OCI-LY7 (cell line): Measurements from ENCODE around the gene MKI67. TPM values are rescaled to one million over a fixed set of nuclear protein-coding genes. Genes with fewer than 3 reads are reported as not detected.
A peak's percentile ranks its signal among the peaks of the same experiment; 100 is the strongest.

Experiments used
- BruUV-seq: library from RNA; stranded (reverse); fragments of 400-500 nt; replicated peaks from 2 replicates; lab custom pipeline; 2021; lab: Mats Ljungman, UMichigan
- CTCF ChIA-PET: fragments of 300-600 bp; sonication (Branson Sonifier 250); formaldehyde crosslinking; loops from one replicate; lab custom pipeline; 2022; ENCODE audit warnings: antibody characterized with exemption; ENCODE audit not compliant: unreplicated experiment; lab: Charles Lee
- POLR2A ChIA-PET: fragments of 300-600 bp; sonication (Branson Sonifier 250); formaldehyde crosslinking; loops from one replicate; lab custom pipeline; 2022; ENCODE audit warnings: antibody characterized with exemption; lab: Charles Lee
- DNase-seq: peaks from one replicate; pipeline ENCODE4 v3.0.0-alpha.2; 2015; ENCODE audit warnings: low spot score
- H2AFZ ChIP-seq: fragments of 200-600 bp; sonication (generic), shearing (Covaris generic); 2 replicates; pipeline ENCODE4 v1.6.1; 2014; ENCODE audit warnings: mild to moderate bottlenecking, antibody characterized with exemption, low read length, moderate library complexity
- H3K27ac ChIP-seq: fragments of 200-600 bp; sonication (generic); 2 replicates; pipeline ENCODE4 v1.5.1; 2014; ENCODE audit warnings: mixed run types, low read depth, mild to moderate bottlenecking, moderate library complexity, low read length, inconsistent platforms; ENCODE audit not compliant: poor library complexity, severe bottlenecking
- H3K36me3 ChIP-seq: fragments of 200-600 bp; sonication (generic); 2 replicates; pipeline ENCODE4 v1.6.1; 2014; ENCODE audit warnings: mild to moderate bottlenecking, antibody characterized with exemption, low read length, moderate library complexity, mixed read lengths; ENCODE audit not compliant: insufficient read depth
- H3K4me1 ChIP-seq: fragments of 200-600 bp; sonication (generic); 2 replicates; pipeline ENCODE4 v1.5.1; 2014; ENCODE audit warnings: mild to moderate bottlenecking, low read length; ENCODE audit not compliant: insufficient read depth, poor library complexity, severe bottlenecking
- H3K4me2 ChIP-seq: fragments of 200-600 bp; sonication (generic); 2 replicates; pipeline ENCODE4 v1.6.1; 2014; ENCODE audit warnings: mild to moderate bottlenecking, low read length
- H3K4me3 ChIP-seq: fragments of 200-600 bp; sonication (generic); 2 replicates; pipeline ENCODE4 v1.5.1; 2014; ENCODE audit warnings: mild to moderate bottlenecking, low read depth, low read length; ENCODE audit not compliant: poor library complexity, severe bottlenecking
- H3K79me2 ChIP-seq: fragments of 200-600 bp; sonication (generic); 2 replicates; pipeline ENCODE4 v1.6.1; 2016; ENCODE audit warnings: low read depth, mild to moderate bottlenecking, low read length, moderate library complexity, mixed read lengths; ENCODE audit not compliant: insufficient read depth
- H3K9me2 ChIP-seq: fragments of 200-600 bp; sonication (generic); 2 replicates; pipeline ENCODE4 v1.6.1; 2016; ENCODE audit warnings: mild to moderate bottlenecking, low read length, mixed read lengths; ENCODE audit not compliant: insufficient read depth
- H3K9me3 ChIP-seq: fragments of 200-600 bp; sonication (generic); 2 replicates; pipeline ENCODE4 v1.6.1; 2014; ENCODE audit warnings: mild to moderate bottlenecking, mixed run types, low read length, mixed read lengths
- H4K20me1 ChIP-seq: fragments of 200-600 bp; sonication (generic); 2 replicates; pipeline ENCODE4 v1.6.1; 2014; ENCODE audit warnings: mild to moderate bottlenecking, antibody characterized with exemption, low read length, moderate library complexity, mixed read lengths; ENCODE audit not compliant: insufficient read depth
- EZH2phosphoT487 ChIP-seq: fragments of 200-600 bp; sonication (generic); IDR thresholded peaks from 2 replicates; pipeline ENCODE4 v1.6.1; 2018; ENCODE audit warnings: low read depth, borderline replicate concordance, mild to moderate bottlenecking, mixed run types, antibody characterized with exemption, low read length, moderate library complexity, mixed read lengths
- intact Hi-C: fragments of 100-400 bp; cut with micrococcal nuclease; formaldehyde crosslinking; loops from one replicate; pipeline ENCODE4 v1.10.0; 2022; ENCODE audit not compliant: unreplicated experiment
- total RNA-seq, 2 experiments: library from RNA; depleted of rRNA in 1 of 2; stranded (reverse); fragments of >200 nt in 1 of 2; shearing (Covaris generic) in 1 of 2; gene quantifications; 2 replicates each; pipeline ENCODE4 v1.2.3, GENCODE V29; 2014 to 2022
- TF ChIP-seq, protein P1 (sequence below): fragments of 200-600 bp; sonication (generic); conservative IDR thresholded peaks from 2 replicates; pipeline ENCODE4 v1.5.1; 2014; ENCODE audit warnings: mild to moderate bottlenecking, antibody characterized with exemption, low read length, moderate library complexity, mixed read lengths

The MKI67 gene
- total RNA-seq, 2 experiments from 2014 or later: 139 to 192 TPM

DNA sequence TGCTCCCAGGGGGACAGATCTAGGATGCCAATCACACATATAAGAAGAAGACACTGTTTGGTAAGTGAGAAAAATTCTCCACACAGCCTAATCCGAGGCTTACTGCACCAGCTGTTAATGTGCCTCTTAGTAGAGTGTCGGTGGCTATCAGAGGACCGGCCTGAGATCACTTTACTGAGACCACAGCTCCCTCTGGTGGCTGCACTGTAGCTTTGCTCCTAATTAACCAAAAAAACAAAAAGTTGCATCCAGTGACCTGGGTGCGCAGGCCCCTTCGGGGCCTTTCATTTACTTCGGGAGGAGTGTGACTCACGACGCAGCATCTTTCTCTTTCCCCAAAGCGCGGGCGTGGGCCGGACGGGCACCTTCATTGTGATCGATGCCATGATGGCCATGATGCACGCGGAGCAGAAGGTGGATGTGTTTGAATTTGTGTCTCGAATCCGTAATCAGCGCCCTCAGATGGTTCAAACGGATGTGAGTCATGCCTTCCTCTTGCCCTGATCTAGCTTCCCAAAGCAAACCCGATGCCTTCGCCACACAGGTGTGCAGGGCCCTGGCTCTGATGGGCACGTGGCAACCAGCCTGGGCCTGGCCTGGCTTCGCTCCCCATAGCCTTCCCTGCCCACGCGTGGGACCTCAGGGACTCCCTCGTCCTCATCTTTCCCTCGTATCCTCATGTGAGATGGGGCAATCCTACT is 56.7 kb downstream of the MKI67 start:
- ChIA-PET CTCF (interaction anchor here (0.8 to 1.4 kb wide), 5 partner anchors 17 to 354 kb away, joined by 3 to 7 read pairs (median 5); no protein-coding TSS in a partner anchor), POLR2A (interaction anchor here (1.2 kb wide), 1 partner anchor 34 kb away, joined by 3 read pairs; no protein-coding TSS in a partner anchor)
- intact Hi-C loops: loop anchor here (1.0 to 2.0 kb wide), 4 partner anchors 34 to 354 kb away; no protein-coding TSS in a partner anchor
- H3K4me2 ChIP-seq: no peak overlapping the region
- no TSS peak for BruUV-seq
- no peak overlapping the region for H3K4me3 ChIP-seq
- H3K27ac ChIP-seq: no peak overlapping the region
- no peaks in the 10 kb centered on the region for H3K9me2 ChIP-seq
- TF ChIP-seq EZH2phosphoT487: no peak
- TF ChIP-seq, protein P1, sequence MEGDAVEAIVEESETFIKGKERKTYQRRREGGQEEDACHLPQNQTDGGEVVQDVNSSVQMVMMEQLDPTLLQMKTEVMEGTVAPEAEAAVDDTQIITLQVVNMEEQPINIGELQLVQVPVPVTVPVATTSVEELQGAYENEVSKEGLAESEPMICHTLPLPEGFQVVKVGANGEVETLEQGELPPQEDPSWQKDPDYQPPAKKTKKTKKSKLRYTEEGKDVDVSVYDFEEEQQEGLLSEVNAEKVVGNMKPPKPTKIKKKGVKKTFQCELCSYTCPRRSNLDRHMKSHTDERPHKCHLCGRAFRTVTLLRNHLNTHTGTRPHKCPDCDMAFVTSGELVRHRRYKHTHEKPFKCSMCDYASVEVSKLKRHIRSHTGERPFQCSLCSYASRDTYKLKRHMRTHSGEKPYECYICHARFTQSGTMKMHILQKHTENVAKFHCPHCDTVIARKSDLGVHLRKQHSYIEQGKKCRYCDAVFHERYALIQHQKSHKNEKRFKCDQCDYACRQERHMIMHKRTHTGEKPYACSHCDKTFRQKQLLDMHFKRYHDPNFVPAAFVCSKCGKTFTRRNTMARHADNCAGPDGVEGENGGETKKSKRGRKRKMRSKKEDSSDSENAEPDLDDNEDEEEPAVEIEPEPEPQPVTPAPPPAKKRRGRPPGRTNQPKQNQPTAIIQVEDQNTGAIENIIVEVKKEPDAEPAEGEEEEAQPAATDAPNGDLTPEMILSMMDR: peak; percentile 87
- H2AFZ ChIP-seq: no peak overlapping the region
- DNase-seq: peak; percentile 84
- peaks cover 7% of the 10 kb centered on the region for H4K20me1 ChIP-seq
- H3K9me3 ChIP-seq: no peaks in the 10 kb centered on the region
- no peaks in the 10 kb centered on the region for H3K79me2 ChIP-seq
- H3K36me3 ChIP-seq: peaks cover 23% of the 10 kb centered on the region
- peaks cover 25% of the 10 kb centered on the region for H3K4me1 ChIP-seq

DNA sequence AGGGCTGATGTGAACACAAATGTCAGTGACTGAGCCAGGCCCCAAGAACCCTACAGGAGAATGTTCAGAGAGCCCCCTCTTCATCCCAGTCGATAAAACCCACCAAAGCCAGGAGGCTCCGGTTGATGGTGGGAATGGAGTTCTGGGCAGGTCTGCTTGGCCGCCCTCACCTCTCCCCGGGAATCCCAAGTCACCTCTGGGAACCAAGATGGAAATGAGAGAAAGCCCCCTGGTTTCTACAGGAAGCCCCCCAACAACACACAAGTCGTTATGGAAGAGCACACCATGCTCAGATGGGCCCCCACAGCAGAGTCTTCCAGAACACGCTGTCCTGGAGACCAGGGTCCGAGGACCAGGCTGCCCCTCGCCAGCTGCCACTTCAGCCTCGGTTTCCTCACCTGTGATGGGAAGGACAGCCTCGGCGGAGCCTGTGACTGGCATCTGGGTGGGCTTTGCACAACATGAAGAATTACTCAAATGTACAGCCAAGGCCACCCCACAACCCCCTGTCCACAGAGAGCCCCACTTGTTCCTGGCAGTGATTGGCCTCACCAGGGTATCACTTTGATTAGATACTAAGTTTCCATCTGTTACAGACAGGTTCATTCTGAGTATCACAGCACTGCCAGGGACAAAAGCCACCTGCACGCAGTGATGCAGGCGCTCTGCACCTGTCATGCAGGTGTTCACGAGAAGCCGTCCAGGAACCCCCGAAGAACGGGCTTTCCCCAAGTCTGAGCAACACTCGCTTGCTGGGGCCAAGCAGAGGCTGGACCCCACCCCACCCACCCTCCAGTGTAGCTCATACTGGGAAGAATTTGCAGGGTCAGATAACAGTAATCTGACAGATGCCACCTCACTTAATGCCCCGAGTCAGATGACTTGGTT is 57.6 kb downstream of the MKI67 start:
- H3K9me2 ChIP-seq: no peaks in the 10 kb centered on the region
- no peaks in the 10 kb centered on the region for H3K9me3 ChIP-seq
- H3K4me3 ChIP-seq: no peak overlapping the region
- H4K20me1 ChIP-seq: peaks cover 15% of the 10 kb centered on the region
- no peaks in the 10 kb centered on the region for H3K79me2 ChIP-seq
- H3K4me2 ChIP-seq: peak overlapping the region; percentile 32; the same call in 1 of the 2 replicates
- intact Hi-C loops: loop anchor here (1.0 to 2.0 kb wide), 4 partner anchors 33 to 353 kb away; no protein-coding TSS in a partner anchor
- no TSS peak for BruUV-seq
- H3K36me3 ChIP-seq: peaks cover 18% of the 10 kb centered on the region
- H2AFZ ChIP-seq: no peak overlapping the region
- H3K4me1 ChIP-seq: peaks cover 34% of the 10 kb centered on the region
- POLR2A ChIA-PET: interaction anchor here (1.2 kb wide), 1 partner anchor 33 kb away, joined by 3 read pairs; no protein-coding TSS in a partner anchor
- peak; percentile 68 for DNase-seq
- TF ChIP-seq, protein P1: no peak
- no peak for TF ChIP-seq EZH2phosphoT487
- no peak overlapping the region for H3K27ac ChIP-seq
- CTCF ChIA-PET: interaction anchor here (0.8 to 1.4 kb wide), 5 partner anchors 17 to 353 kb away, joined by 3 to 7 read pairs (median 5); no protein-coding TSS in a partner anchor
